HepG2 (cell line): ENCODE measurements around the gene ZFYVE28. TPM values are rescaled to one million over a fixed set of nuclear protein-coding genes. Genes with fewer than 3 reads are reported as not detected.

ENCODE experiments used
- ATAC-seq: fragments of 200-7000 bp; cut with Tn5 transposase; 3 replicates; pipeline ENCODE4 v1.9.1; 2020; ENCODE audit warnings: mild to moderate bottlenecking, moderate library complexity
- BruUV-seq: library from RNA; stranded (reverse); fragments of 400-500 nt; replicated peaks from 2 replicates; lab custom pipeline; 2021; lab: Mats Ljungman, UMichigan
- CTCF ChIA-PET: fragments of 300-600 bp; formaldehyde crosslinking; extraction: SDS; loops from one replicate; lab custom pipeline; 2021; ENCODE audit warnings: low total read pairs, inconsistent platforms, low intra/inter-chr PET ratio; lab: Yijun Ruan, JAX
- POLR2A ChIA-PET: fragments of 350-600 bp; sonication (Branson Sonifier 250); formaldehyde crosslinking; loops from one replicate; lab custom pipeline; 2020; ENCODE audit warnings: antibody characterized with exemption, inconsistent platforms; lab: Yijun Ruan, JAX
- DNase-seq: peaks from one replicate; pipeline ENCODE4 v3.0.0-alpha.2; 2015; ENCODE audit warnings: low spot score
- FAIRE-seq: peaks from 3 replicates; lab custom pipeline; 2011; peaks lifted over from hg19 to GRCh38; lab: Jason Lieb, UNC
- H2AFZ ChIP-seq: one replicate; pipeline ENCODE4 v1.6.1; 2011; ENCODE audit warnings: low read length, inconsistent platforms
- H3K27ac ChIP-seq: fragments of 300-600 bp; 3 replicates; pipeline ENCODE4 v1.8.0; 2011; ENCODE audit warnings: mixed run types, mild to moderate bottlenecking, mixed read lengths, low read length, inconsistent platforms; ENCODE audit not compliant: insufficient read depth; ENCODE audit errors: extremely low read length
- H3K27me3 ChIP-seq, 2 experiments: fragments of 200-600 bp in 1 of 2; 2 replicates in 1 of 2; 3 replicates in 1 of 2; pipeline versions ENCODE4 v1.6.0 to v1.8.0; 2011; ENCODE audit warnings: low read length in 2 of 2, mild to moderate bottlenecking in 2 of 2, moderate library complexity in 2 of 2, inconsistent platforms in 1 of 2; ENCODE audit not compliant: insufficient read depth in 2 of 2, control insufficient read depth in 1 of 2
- H3K36me3 ChIP-seq, 2 experiments: fragments of 200-600 bp in 1 of 2; replicated peaks in 1 of 2; 2 replicates in 1 of 2; 3 replicates in 1 of 2; pipeline versions ENCODE4 v1.5.1 to v1.8.0; 2011; ENCODE audit warnings: low read length in 2 of 2, inconsistent platforms in 1 of 2; ENCODE audit not compliant: insufficient read depth in 2 of 2, control insufficient read depth in 1 of 2
- H3K4me1 ChIP-seq: 2 replicates; pipeline ENCODE4 v1.5.1; 2012; ENCODE audit warnings: low read length, inconsistent platforms; ENCODE audit not compliant: insufficient read depth
- H3K4me2 ChIP-seq: 2 replicates; pipeline ENCODE4 v1.6.0; 2011; ENCODE audit warnings: low read depth, low read length, inconsistent platforms
- H3K4me3 ChIP-seq, 3 experiments: fragments of 200-600 bp in 1 of 3; sonication (generic), shearing (Covaris generic) in 1 of 3; replicated peaks in 1 of 3; 2 replicates each; pipeline ENCODE4 v1.5.1; 2011 to 2016; ENCODE audit warnings: low read length in 3 of 3, inconsistent platforms in 2 of 3, low read depth in 2 of 3, mild to moderate bottlenecking in 2 of 3, control low read depth in 1 of 3, mixed read lengths in 1 of 3; ENCODE audit not compliant: insufficient read depth in 1 of 3
- H3K79me2 ChIP-seq: one replicate; pipeline ENCODE4 v1.6.1; 2011; ENCODE audit warnings: low read length, inconsistent platforms; ENCODE audit not compliant: insufficient read depth
- H3K9ac ChIP-seq: 2 replicates; pipeline ENCODE4 v1.6.0; 2011; ENCODE audit warnings: mild to moderate bottlenecking, low read depth, low read length, inconsistent platforms; ENCODE audit not compliant: insufficient read depth
- H3K9me3 ChIP-seq: 2 replicates; pipeline ENCODE4 v1.5.1; 2012; ENCODE audit warnings: mild to moderate bottlenecking, low read length
- H4K20me1 ChIP-seq: 2 replicates; pipeline ENCODE4 v1.6.0; 2011; ENCODE audit warnings: inconsistent platforms, mild to moderate bottlenecking, low read length, moderate library complexity; ENCODE audit not compliant: insufficient read depth
- ADNP ChIP-seq: sonication (generic); formaldehyde crosslinking; IDR thresholded peaks from 2 replicates; pipeline ENCODE4 v1.4.0; 2020; ENCODE audit warnings: missing genetic modification reagents
- CREM ChIP-seq, 2 experiments: sonication (generic) in 1 of 2; formaldehyde crosslinking in 1 of 2; IDR thresholded peaks; 2 replicates each; pipeline versions ENCODE4 v1.4.0 to v1.6.1; 2016 to 2020; ENCODE audit warnings: antibody characterized with exemption in 1 of 2, mild to moderate bottlenecking in 1 of 2, missing genetic modification reagents in 1 of 2
- FIP1L1 ChIP-seq: fragments of 200-400 bp; formaldehyde crosslinking; IDR thresholded peaks from 2 replicates; pipeline ENCODE4 v1.6.1; 2018; ENCODE audit warnings: low read depth, mild to moderate bottlenecking, low read length, moderate library complexity, borderline replicate concordance; ENCODE audit not compliant: insufficient read depth
- HDAC2 ChIP-seq: sonication (generic); formaldehyde crosslinking; IDR thresholded peaks from 2 replicates; pipeline ENCODE4 v1.4.0; 2020; ENCODE audit warnings: missing genetic modification reagents
- HNRNPH1 ChIP-seq: fragments of 200-400 bp; formaldehyde crosslinking; optimal IDR thresholded peaks from 2 replicates; pipeline ENCODE3; 2017; ENCODE audit warnings: mild to moderate bottlenecking, low read depth, low read length
- POGZ ChIP-seq: sonication (generic); formaldehyde crosslinking; IDR thresholded peaks from 2 replicates; pipeline ENCODE4 v1.4.0; 2020; ENCODE audit warnings: mild to moderate bottlenecking, missing genetic modification reagents
- RARG ChIP-seq: sonication (generic); formaldehyde crosslinking; IDR thresholded peaks from 2 replicates; pipeline ENCODE4 v1.4.0; 2020; ENCODE audit warnings: low read depth, mild to moderate bottlenecking, missing genetic modification reagents
- SMAD9 ChIP-seq: sonication (generic); formaldehyde crosslinking; IDR thresholded peaks from 2 replicates; pipeline ENCODE4 v1.5.1; 2020; ENCODE audit warnings: mild to moderate bottlenecking, missing genetic modification reagents
- ZNF121 ChIP-seq: sonication (generic); formaldehyde crosslinking; IDR thresholded peaks from 2 replicates; pipeline ENCODE4 v1.5.0; 2020; ENCODE audit warnings: mild to moderate bottlenecking, missing genetic modification reagents
- ZNF44 ChIP-seq: sonication (generic); formaldehyde crosslinking; IDR thresholded peaks from 2 replicates; pipeline ENCODE4 v1.5.1; 2020; ENCODE audit warnings: mild to moderate bottlenecking, missing genetic modification reagents
- ZNF550 ChIP-seq: sonication (generic); formaldehyde crosslinking; IDR thresholded peaks from 2 replicates; pipeline ENCODE4 v1.4.0; 2020; ENCODE audit warnings: mild to moderate bottlenecking, missing genetic modification reagents, borderline replicate concordance
- ZNF75D ChIP-seq: sonication (generic); formaldehyde crosslinking; IDR thresholded peaks from 2 replicates; pipeline ENCODE4 v1.8.1; 2023; ENCODE audit warnings: missing genetic modification reagents, mild to moderate bottlenecking, borderline replicate concordance
- WGBS: methylation state at CpG from one replicate; pipeline ENCODE4 v1.1.6; 2017; ENCODE audit warnings: low lambda C conversion rate; 5-methylcytosine and 5-hydroxymethylcytosine counted together
- in situ Hi-C: cut with HindIII; loops from 2 replicates; pipeline ENCODE4 v1.10.0; 2017; ENCODE audit warnings: low pct_unique_long_range_greater_than_20kb; ENCODE audit not compliant: extremely low pct_ligation_motif_present
- intact Hi-C: fragments of 100-400 bp; cut with micrococcal nuclease; formaldehyde crosslinking; loops from one replicate; pipeline ENCODE4 v1.10.0; 2022; ENCODE audit not compliant: unreplicated experiment
- polyA plus RNA-seq, 8 experiments: library from polyadenylated mRNA; depleted of rRNA in 3 of 8; stranded (reverse) in 7 of 8; unstranded in 1 of 8; fragments of >200 nt; fragmentation: Illumina TruSeq in 4 of 8; extraction: Trizol in 4 of 8; gene quantifications; 2 replicates each; pipeline versions ENCODE4 v1.2.1 to v1.2.3, GENCODE V29; 2011 to 2016; ENCODE audit warnings: low read depth in 4 of 8, missing spikeins in 1 of 8, mixed read lengths in 1 of 8; ENCODE audit not compliant: insufficient read depth in 1 of 8
- total RNA-seq, 5 experiments: library from RNA; depleted of rRNA; stranded (reverse); fragments of >200 nt; fragmentation: Illumina TruSeq; extraction: Trizol; gene quantifications; 2 replicates each; pipeline ENCODE4 v1.2.3, GENCODE V29; 2016; ENCODE audit warnings: low read depth in 1 of 5
- TF ChIP-seq, protein P1 (sequence below): sonication (generic); formaldehyde crosslinking; IDR thresholded peaks from 2 replicates; pipeline ENCODE4 v1.4.0; 2020; ENCODE audit warnings: missing genetic modification reagents
- TF ChIP-seq, protein P2 (sequence below): sonication (generic); formaldehyde crosslinking; IDR thresholded peaks from 2 replicates; pipeline ENCODE4 v1.5.1; 2020; ENCODE audit warnings: missing genetic modification reagents, mild to moderate bottlenecking, borderline replicate concordance
- TF ChIP-seq, protein P3 (sequence below): sonication (generic); formaldehyde crosslinking; IDR thresholded peaks from 2 replicates; pipeline ENCODE4 v1.4.0; 2020; ENCODE audit warnings: missing genetic modification reagents

ZFYVE28 gene
- total and polyA plus RNA-seq, 2 of the 13 experiments (the other 11 are each of a cell fraction or from before 2014, with no cell fraction given), result 0.12 to 0.22 TPM

DNA sequence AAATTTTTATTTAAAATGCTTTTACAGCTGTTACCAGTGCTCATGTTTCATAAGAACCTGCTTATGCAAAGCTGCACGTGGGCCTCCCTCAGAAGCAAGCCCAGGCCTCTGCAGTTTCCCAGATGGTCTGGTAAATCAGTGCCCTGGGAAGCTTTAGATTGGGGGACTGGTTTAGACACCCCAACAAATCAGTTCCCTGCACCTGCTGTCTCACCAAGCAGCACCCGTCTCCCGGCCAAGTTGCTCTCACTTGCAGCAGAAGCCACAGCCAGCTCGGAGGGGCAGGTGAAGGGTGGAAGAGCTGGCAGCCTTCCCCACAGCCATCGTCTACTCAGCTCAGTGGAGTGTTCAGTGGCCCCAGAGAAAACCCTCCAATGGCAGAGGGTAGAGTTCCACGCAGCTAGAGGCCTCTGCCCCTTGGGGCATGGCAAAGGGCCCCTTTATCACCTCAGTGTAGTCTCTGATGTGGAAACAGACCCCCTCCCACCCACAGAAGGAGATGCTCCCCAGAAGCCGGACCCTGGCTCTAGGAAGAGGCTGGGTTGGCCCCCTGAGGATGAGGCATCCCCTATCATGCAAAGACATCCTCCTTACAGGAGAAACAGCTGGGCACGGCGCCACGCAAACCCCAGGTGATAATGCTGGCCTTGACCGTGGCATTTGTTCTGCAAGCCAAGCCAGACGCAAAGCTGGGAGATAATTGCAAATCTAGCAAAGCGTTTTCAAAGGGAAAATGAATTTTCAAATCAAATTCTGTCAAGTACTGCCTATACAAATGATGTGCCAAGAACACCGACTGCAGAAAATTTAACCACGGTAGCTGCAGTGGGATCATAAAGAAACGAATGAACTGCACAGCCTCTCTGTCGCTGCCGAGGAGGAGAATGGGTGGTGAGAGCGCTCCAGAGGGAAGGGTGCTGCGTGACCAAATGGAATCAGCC, 51.9 kb downstream of the ZFYVE28 start (continued):
- TF ChIP-seq ZNF44 (CRISPR knock-in tag), result no peak
- TF ChIP-seq SMAD9 (CRISPR knock-in tag), result no peak

DNA sequence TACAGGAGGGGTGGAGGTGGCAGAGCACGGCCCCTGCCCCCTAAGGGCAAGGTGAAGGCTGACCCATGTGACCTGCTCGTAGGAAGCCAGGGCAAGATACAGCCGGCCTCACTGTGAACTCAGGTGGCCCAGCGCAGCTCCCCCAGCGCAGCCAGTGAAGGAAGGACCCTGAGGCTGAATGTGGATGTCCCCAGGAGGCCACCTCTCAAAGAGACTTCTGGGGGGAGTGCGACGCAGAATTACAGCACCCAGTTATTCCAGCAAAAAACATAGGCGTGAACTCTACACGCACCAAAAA, 52.6 kb downstream of the ZFYVE28 start:
- Histone ChIP-seq H3K36me3 (no peaks in the 10 kb centered on the region), H3K9ac (no peak overlapping the region), H3K4me1 (peaks cover 26% of the 10 kb centered on the region), H3K27ac (no peak overlapping the region), H3K4me2 (no peak overlapping the region), H3K27me3 (peaks cover 6 to 25% of the 10 kb centered on the region in 2 experiments; a peak in 3 of 5 replicates), H3K4me3 (no peak overlapping the region), H3K79me2 (no peaks in the 10 kb centered on the region), H3K9me3 (no peaks in the 10 kb centered on the region), H2AFZ (no peak overlapping the region), H4K20me1 (no peaks in the 10 kb centered on the region)
- ChIA-PET CTCF (no interaction called here), POLR2A (no interaction called here)
- intact Hi-C loops, result no loop called here
- FAIRE-seq, result no peak
- 54% methylated on average over 5 of the region's 9 CpGs for WGBS
- in situ Hi-C loops, result no loop called here
- TF ChIP-seq ZNF121 (no peak), CREM (IDR thresholded peaks at IDR 0.05) (no peak), CREM (CRISPR knock-in tag; IDR thresholded peaks at IDR 0.05) (no peak), POGZ (no peak), FIP1L1 (no peak), RARG (CRISPR knock-in tag) (no peak), HDAC2 (no peak), ADNP (CRISPR knock-in tag) (no peak), ZNF75D (CRISPR knock-in tag) (no peak), ZNF550 (CRISPR knock-in tag) (no peak), HNRNPH1 (no peak)
- TF ChIP-seq, protein P1, sequence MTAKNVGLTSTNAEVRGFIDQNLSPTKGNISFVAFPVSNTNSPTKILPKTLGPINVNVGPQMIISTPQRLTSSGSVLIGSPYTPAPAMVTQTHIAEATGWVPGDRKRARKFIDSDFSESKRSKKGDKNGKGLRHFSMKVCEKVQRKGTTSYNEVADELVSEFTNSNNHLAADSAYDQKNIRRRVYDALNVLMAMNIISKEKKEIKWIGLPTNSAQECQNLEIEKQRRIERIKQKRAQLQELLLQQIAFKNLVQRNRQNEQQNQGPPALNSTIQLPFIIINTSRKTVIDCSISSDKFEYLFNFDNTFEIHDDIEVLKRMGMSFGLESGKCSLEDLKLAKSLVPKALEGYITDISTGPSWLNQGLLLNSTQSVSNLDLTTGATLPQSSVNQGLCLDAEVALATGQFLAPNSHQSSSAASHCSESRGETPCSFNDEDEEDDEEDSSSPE (CRISPR knock-in tag), result no peak
- TF ChIP-seq, protein P2, sequence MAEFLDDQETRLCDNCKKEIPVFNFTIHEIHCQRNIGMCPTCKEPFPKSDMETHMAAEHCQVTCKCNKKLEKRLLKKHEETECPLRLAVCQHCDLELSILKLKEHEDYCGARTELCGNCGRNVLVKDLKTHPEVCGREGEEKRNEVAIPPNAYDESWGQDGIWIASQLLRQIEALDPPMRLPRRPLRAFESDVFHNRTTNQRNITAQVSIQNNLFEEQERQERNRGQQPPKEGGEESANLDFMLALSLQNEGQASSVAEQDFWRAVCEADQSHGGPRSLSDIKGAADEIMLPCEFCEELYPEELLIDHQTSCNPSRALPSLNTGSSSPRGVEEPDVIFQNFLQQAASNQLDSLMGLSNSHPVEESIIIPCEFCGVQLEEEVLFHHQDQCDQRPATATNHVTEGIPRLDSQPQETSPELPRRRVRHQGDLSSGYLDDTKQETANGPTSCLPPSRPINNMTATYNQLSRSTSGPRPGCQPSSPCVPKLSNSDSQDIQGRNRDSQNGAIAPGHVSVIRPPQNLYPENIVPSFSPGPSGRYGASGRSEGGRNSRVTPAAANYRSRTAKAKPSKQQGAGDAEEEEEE, result no peak
- TF ChIP-seq, protein P3, sequence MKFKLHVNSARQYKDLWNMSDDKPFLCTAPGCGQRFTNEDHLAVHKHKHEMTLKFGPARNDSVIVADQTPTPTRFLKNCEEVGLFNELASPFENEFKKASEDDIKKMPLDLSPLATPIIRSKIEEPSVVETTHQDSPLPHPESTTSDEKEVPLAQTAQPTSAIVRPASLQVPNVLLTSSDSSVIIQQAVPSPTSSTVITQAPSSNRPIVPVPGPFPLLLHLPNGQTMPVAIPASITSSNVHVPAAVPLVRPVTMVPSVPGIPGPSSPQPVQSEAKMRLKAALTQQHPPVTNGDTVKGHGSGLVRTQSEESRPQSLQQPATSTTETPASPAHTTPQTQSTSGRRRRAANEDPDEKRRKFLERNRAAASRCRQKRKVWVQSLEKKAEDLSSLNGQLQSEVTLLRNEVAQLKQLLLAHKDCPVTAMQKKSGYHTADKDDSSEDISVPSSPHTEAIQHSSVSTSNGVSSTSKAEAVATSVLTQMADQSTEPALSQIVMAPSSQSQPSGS (CRISPR knock-in tag), result no peak
- no peak for ATAC-seq
- no TSS peak for BruUV-seq
- DNase-seq, result no peak
